IMR-90 (cell line): ENCODE measurements around the gene CLOCK. TPM values are rescaled to one million over a fixed set of nuclear protein-coding genes. Genes with fewer than 3 reads are reported as not detected.

Experiments
- ATAC-seq: fragments of 200-7000 bp; cut with Tn5 transposase; 2 replicates; pipeline ENCODE4 v1.9.1; 2020; ENCODE audit warnings: low read depth, mild to moderate bottlenecking, moderate library complexity
- BruUV-seq: library from RNA; stranded (reverse); fragments of 400-500 nt; replicated peaks from 2 replicates; lab custom pipeline; 2021; lab: Mats Ljungman, UMichigan
- CTCF ChIA-PET: fragments of 300-600 bp; formaldehyde crosslinking; extraction: SDS; loops from one replicate; lab custom pipeline; 2021; ENCODE audit warnings: antibody characterized with exemption; lab: Yijun Ruan, JAX
- POLR2A ChIA-PET: fragments of 300-600 bp; sonication (Branson Sonifier 250); formaldehyde crosslinking; loops from one replicate; lab custom pipeline; 2022; ENCODE audit warnings: antibody characterized with exemption; ENCODE audit not compliant: unreplicated experiment; lab: Charles Lee
- DNase-seq: peaks from one replicate; pipeline ENCODE4 v3.0.0; 2013
- H2AFZ ChIP-seq: replicated peaks from 2 replicates; pipeline ENCODE3; 2013; ENCODE audit warnings: low read length, mild to moderate bottlenecking; ENCODE audit not compliant: poor library complexity
- H2AK5ac ChIP-seq: 2 replicates; pipeline ENCODE4 v1.6.1; 2013; ENCODE audit warnings: low read depth, low read length, inconsistent platforms
- H2AK9ac ChIP-seq: replicated peaks from 2 replicates; pipeline ENCODE3; 2013; ENCODE audit warnings: mild to moderate bottlenecking, low read depth, low read length, moderate library complexity; ENCODE audit not compliant: poor library complexity
- H2BK120ac ChIP-seq: 2 replicates; pipeline ENCODE4 v1.6.1; 2013; ENCODE audit warnings: low read depth, low read length, inconsistent platforms
- H2BK15ac ChIP-seq: 3 replicates; pipeline ENCODE4 v1.6.1; 2013; ENCODE audit warnings: low read depth, low read length, inconsistent platforms
- H2BK20ac ChIP-seq: 2 replicates; pipeline ENCODE4 v1.6.1; 2013; ENCODE audit warnings: low read depth, mild to moderate bottlenecking, inconsistent platforms, low read length, moderate library complexity
- H2BK5ac ChIP-seq: 2 replicates; pipeline ENCODE4 v1.6.1; 2013; ENCODE audit warnings: mild to moderate bottlenecking, low read depth, low read length, inconsistent platforms; ENCODE audit not compliant: poor library complexity, severe bottlenecking
- H3K14ac ChIP-seq: replicated peaks from 2 replicates; pipeline ENCODE4 v1.6.1; 2013; ENCODE audit warnings: low read depth, low read length, inconsistent platforms
- H3K18ac ChIP-seq: 2 replicates; pipeline ENCODE4 v1.6.1; 2013; ENCODE audit warnings: low read depth, low read length, control low read depth
- H3K23ac ChIP-seq: 2 replicates; pipeline ENCODE4 v1.6.1; 2013; ENCODE audit warnings: low read depth, low read length, inconsistent platforms
- H3K27ac ChIP-seq: 2 replicates; pipeline ENCODE4 v1.5.1; 2013; ENCODE audit warnings: mild to moderate bottlenecking, control low read depth, low read length; ENCODE audit not compliant: insufficient read depth
- H3K27me3 ChIP-seq: 2 replicates; pipeline ENCODE4 v1.6.1; 2013; ENCODE audit warnings: low read length; ENCODE audit not compliant: control insufficient read depth, insufficient read depth
- H3K36me3 ChIP-seq: 2 replicates; pipeline ENCODE4 v1.6.1; 2013; ENCODE audit warnings: low read length, mixed read lengths; ENCODE audit not compliant: control insufficient read depth, insufficient read depth
- H3K4ac ChIP-seq: 2 replicates; pipeline ENCODE4 v1.6.1; 2013; ENCODE audit warnings: low read depth, low read length, inconsistent platforms
- H3K4me1 ChIP-seq: 2 replicates; pipeline ENCODE4 v1.6.1; 2013; ENCODE audit warnings: low read length, mixed read lengths; ENCODE audit not compliant: control insufficient read depth, insufficient read depth
- H3K4me2 ChIP-seq: 2 replicates; pipeline ENCODE4 v1.6.1; 2013; ENCODE audit warnings: low read depth, mild to moderate bottlenecking, control low read depth, low read length, moderate library complexity
- H3K4me3 ChIP-seq: 2 replicates; pipeline ENCODE4 v1.5.1; 2013; ENCODE audit warnings: low read depth, mild to moderate bottlenecking, control low read depth, low read length, moderate library complexity; ENCODE audit not compliant: insufficient read depth
- H3K56ac ChIP-seq: 2 replicates; pipeline ENCODE4 v1.6.1; 2013; ENCODE audit warnings: low read length, inconsistent platforms; ENCODE audit not compliant: insufficient read depth; ENCODE audit errors: extremely low read depth
- H3K79me1 ChIP-seq, 2 experiments: 2 replicates each; pipeline ENCODE4 v1.6.1; 2013; ENCODE audit warnings: low read length in 2 of 2, inconsistent platforms in 1 of 2, low read depth in 1 of 2
- H3K9ac ChIP-seq: 2 replicates; pipeline ENCODE4 v1.6.1; 2013; ENCODE audit warnings: low read depth, low read length, control low read depth
- H3K9me1 ChIP-seq: 2 replicates; pipeline ENCODE4 v1.6.1; 2013; ENCODE audit warnings: low read length, inconsistent platforms; ENCODE audit not compliant: insufficient read depth
- H3K9me3 ChIP-seq: 2 replicates; pipeline ENCODE4 v1.6.1; 2013; ENCODE audit warnings: low read length; ENCODE audit not compliant: control insufficient read depth, insufficient read depth
- H4K20me1 ChIP-seq: 2 replicates; pipeline ENCODE4 v1.6.1; 2013; ENCODE audit warnings: low read length, inconsistent platforms; ENCODE audit not compliant: insufficient read depth
- H4K5ac ChIP-seq: 2 replicates; pipeline ENCODE4 v1.6.1; 2013; ENCODE audit warnings: mild to moderate bottlenecking, low read depth, low read length, control low read depth
- H4K8ac ChIP-seq, 2 experiments: 2 replicates each; pipeline ENCODE4 v1.6.1; 2013; ENCODE audit warnings: low read depth in 2 of 2, low read length in 2 of 2, control low read depth in 1 of 2, inconsistent platforms in 1 of 2
- H4K91ac ChIP-seq: 2 replicates; pipeline ENCODE4 v1.6.1; 2013; ENCODE audit warnings: low read depth, low read length, inconsistent platforms; ENCODE audit not compliant: insufficient read depth
- BHLHE40 ChIP-seq: fragments of 150-350 bp; IDR thresholded peaks from 2 replicates; pipeline ENCODE4 v1.6.1; 2016; ENCODE audit warnings: mild to moderate bottlenecking, low read depth, low read length
- CEBPB ChIP-seq: IDR thresholded peaks from 2 replicates; pipeline ENCODE4 v1.6.1; 2012; ENCODE audit warnings: low read depth, low read length, improper control_type of control experiment
- CHD1 ChIP-seq: IDR thresholded peaks from 2 replicates; pipeline ENCODE4 v1.6.1; 2012; ENCODE audit warnings: low read depth, low read length, improper control_type of control experiment
- CTCF ChIP-seq: conservative IDR thresholded peaks from 2 replicates; pipeline ENCODE4 v1.5.1; 2012; ENCODE audit warnings: mild to moderate bottlenecking, low read depth, low read length, improper control_type of control experiment
- ELK1 ChIP-seq: fragments of 150-350 bp; IDR thresholded peaks from 2 replicates; pipeline ENCODE4 v1.6.1; 2016; ENCODE audit warnings: low read depth, mild to moderate bottlenecking, low read length, moderate library complexity, borderline replicate concordance
- FOS ChIP-seq: fragments of 150-350 bp; IDR thresholded peaks from 2 replicates; pipeline ENCODE4 v1.6.1; 2016; ENCODE audit warnings: low read depth, low read length
- MAFK ChIP-seq: IDR thresholded peaks from 2 replicates; pipeline ENCODE4 v1.6.1; 2012; ENCODE audit warnings: low read depth, low read length, improper control_type of control experiment
- MAZ ChIP-seq: IDR thresholded peaks from 2 replicates; pipeline ENCODE4 v1.6.1; 2012; ENCODE audit warnings: low read depth, mild to moderate bottlenecking, low read length, improper control_type of control experiment, moderate library complexity, borderline replicate concordance
- MXI1 ChIP-seq: IDR thresholded peaks from 2 replicates; pipeline ENCODE4 v1.6.1; 2012; ENCODE audit warnings: low read depth, mild to moderate bottlenecking, low read length, moderate library complexity, borderline replicate concordance
- NFE2L2 ChIP-seq: fragments of 150-350 bp; IDR thresholded peaks from 2 replicates; pipeline ENCODE4 v1.6.1; 2016; ENCODE audit warnings: low read depth, mild to moderate bottlenecking, low read length
- POLR2A ChIP-seq: IDR thresholded peaks from 2 replicates; pipeline ENCODE4 v1.6.1; 2012; ENCODE audit warnings: mild to moderate bottlenecking, low read depth, low read length
- RAD21 ChIP-seq: IDR thresholded peaks from 2 replicates; pipeline ENCODE4 v1.6.1; 2012; ENCODE audit warnings: low read length, improper control_type of control experiment
- RCOR1 ChIP-seq: IDR thresholded peaks from 2 replicates; pipeline ENCODE4 v1.6.1; 2012; ENCODE audit warnings: mild to moderate bottlenecking, low read length, improper control_type of control experiment; ENCODE audit not compliant: insufficient replicate concordance
- RFX5 ChIP-seq: IDR thresholded peaks from 2 replicates; pipeline ENCODE4 v1.8.0; 2012; ENCODE audit warnings: low read depth, mild to moderate bottlenecking, low read length, moderate library complexity
- SMC3 ChIP-seq: fragments of 150-350 bp; IDR thresholded peaks from 2 replicates; pipeline ENCODE4 v1.6.1; 2016; ENCODE audit warnings: low read depth, mild to moderate bottlenecking, antibody characterized with exemption, low read length, moderate library complexity
- USF2 ChIP-seq: fragments of 150-350 bp; IDR thresholded peaks from 2 replicates; pipeline ENCODE4 v1.6.1; 2017; ENCODE audit warnings: mild to moderate bottlenecking, antibody characterized with exemption, low read length, low read depth
- WGBS, 2 experiments: methylation state at CpG; one replicate each; pipeline versions ENCODE4 v1.1.5 to v1.1.7; 2013; ENCODE audit warnings: missing lambda C conversion rate in 2 of 2; ENCODE audit not compliant: insufficient read length in 1 of 2; ENCODE audit errors: extremely low coverage in 2 of 2; 5-methylcytosine and 5-hydroxymethylcytosine counted together
- dilution Hi-C: fragments of 300-500 bp; cut with HindIII; formaldehyde crosslinking; loops from one replicate; pipeline ENCODE4 v1.14.3; 2018; ENCODE audit warnings: low sequenced_read_pairs; ENCODE audit not compliant: unreplicated experiment
- in situ Hi-C: fragments of 300-500 bp; cut with MboI; formaldehyde crosslinking; loops from 3 replicates; pipeline ENCODE4 v1.14.3; 2019; ENCODE audit warnings: low sequenced_read_pairs, inconsistent platforms, mixed read lengths
- intact Hi-C: fragments of 100-400 bp; cut with micrococcal nuclease; formaldehyde crosslinking; loops from 2 replicates; pipeline ENCODE4 v1.10.0; 2022
- polyA plus RNA-seq, 3 experiments: library from polyadenylated mRNA; depleted of rRNA; stranded (reverse); fragments of >200 nt; gene quantifications; 2 replicates each; pipeline ENCODE4 v1.2.3, GENCODE V29; 2012; ENCODE audit warnings: low replicate concordance in 1 of 3
- total RNA-seq: library from RNA; depleted of rRNA; stranded (reverse); fragments of >200 nt; gene quantifications from 2 replicates; pipeline ENCODE4 v1.2.3, GENCODE V29; 2012

CLOCK gene
- total and polyA plus RNA-seq, 2 of the 4 experiments (the other 2 are of a cell fraction) = 7.3 to 53.4 TPM

GRCh38 chr4:55530167-55530566 is 16.5 kb downstream of the CLOCK start:
- Histone ChIP-seq H3K18ac (no peak overlapping the region), H2BK15ac (no peak overlapping the region), H2AK5ac (no peak overlapping the region), H3K36me3 (no peaks in the 10 kb centered on the region), H3K14ac (no peak overlapping the region), H3K4me3 (no peak overlapping the region), H3K9me3 (peaks cover 4% of the 10 kb centered on the region), H4K8ac (no peak overlapping the region), H3K79me1 (peaks cover 24 to 27% of the 10 kb centered on the region in 2 experiments), H3K4me1 (no peaks in the 10 kb centered on the region), H4K5ac (no peak overlapping the region), H3K4ac (no peak overlapping the region), H4K20me1 (no peaks in the 10 kb centered on the region; the same call in 1 of the 2 replicates), H3K4me2 (no peak overlapping the region), H2BK120ac (no peak overlapping the region), H3K27me3 (no peaks in the 10 kb centered on the region), H3K9me1 (no peaks in the 10 kb centered on the region), H2BK20ac (no peak overlapping the region), H4K91ac (no peak overlapping the region), H3K56ac (no peak overlapping the region), H2AFZ (no peak overlapping the region), H2AK9ac (no peak overlapping the region), H3K27ac (no peak overlapping the region), H2BK5ac (no peak overlapping the region), H3K23ac (no peak overlapping the region), H3K9ac (no peak overlapping the region)
- ATAC-seq = no peak
- no peak for TF ChIP-seq NFE2L2
- no peak for TF ChIP-seq POLR2A
- no peak for TF ChIP-seq CHD1
- TF ChIP-seq CEBPB = no peak
- TF ChIP-seq MAFK = no peak
- no peak for TF ChIP-seq SMC3
- no peak for TF ChIP-seq MXI1
- TF ChIP-seq CTCF = no peak
- no peak for TF ChIP-seq ELK1
- no peak for TF ChIP-seq FOS
- no peak for TF ChIP-seq RAD21
- TF ChIP-seq USF2 = no peak
- no peak for TF ChIP-seq RFX5
- no peak for TF ChIP-seq MAZ
- TF ChIP-seq BHLHE40 = no peak
- no peak for TF ChIP-seq RCOR1
- BruUV-seq = no TSS peak
- ChIA-PET CTCF (interaction anchor here (0.7 kb wide), 1 partner anchor 137 kb away, joined by 4 read pairs; no protein-coding TSS in a partner anchor), POLR2A (no interaction called here)
- no CpG with 5 or more reads among the region's 4 CpGs for WGBS, 2 experiments
- dilution Hi-C loops = no loop called here
- no peak for DNase-seq
- intact Hi-C loops = no loop called here
- in situ Hi-C loops = loop anchor here (25.0 kb wide), 1 partner anchor 1243 kb away; no protein-coding TSS in a partner anchor
